SH-SY5Y (cell line): ENCODE data around the gene SLC12A1.

ENCODE experiments used
- GATA2 ChIP-seq: IDR thresholded peaks from 2 replicates; pipeline ENCODE4 v1.6.1; 2011; ENCODE audit warnings: mild to moderate bottlenecking, low read depth, low read length
- GATA3 ChIP-seq: IDR thresholded peaks from 2 replicates; pipeline ENCODE4 v1.6.1; 2011; ENCODE audit warnings: low read depth, mild to moderate bottlenecking, low read length, moderate library complexity

DNA sequence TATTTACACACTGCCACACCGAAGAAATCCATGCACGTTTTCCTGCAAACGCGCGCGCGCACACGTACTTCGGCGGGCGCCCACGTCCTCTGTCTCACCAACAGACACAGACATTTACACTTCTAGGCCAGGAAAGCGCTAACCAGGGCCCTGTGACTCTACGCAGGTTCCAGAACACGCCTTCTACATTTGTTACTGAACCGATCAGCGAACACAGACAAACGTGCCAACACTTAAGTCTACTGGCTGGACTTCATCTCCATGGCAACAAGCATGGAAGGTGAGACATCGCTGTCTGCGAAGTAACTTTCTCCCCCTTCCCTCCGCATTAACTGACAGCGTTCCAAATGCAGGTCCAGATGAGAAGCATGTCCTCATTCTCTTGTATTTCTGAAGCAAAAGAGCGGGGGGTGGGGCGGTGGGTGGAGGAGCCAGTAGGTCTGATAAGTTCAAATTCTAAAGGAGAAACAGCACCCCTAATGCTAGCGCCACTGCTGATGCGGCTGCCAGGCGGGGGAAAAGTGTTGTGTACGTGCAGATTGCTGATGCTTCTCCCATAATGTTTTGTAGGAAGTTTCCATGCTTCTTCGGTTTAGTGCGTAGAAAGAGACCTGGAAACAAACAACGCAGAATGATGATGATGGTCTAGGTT is 14.4 kb upstream of the SLC12A1 start, which contains the start of gene CTXN2:
- TF ChIP-seq GATA3 (no peak), GATA2 (no peak)
